HEK293 (cell line): ENCODE data around the gene ZNF302.

Source experiments
- GLIS1 ChIP-seq: fragments of 450-650 bp; formaldehyde crosslinking; IDR thresholded peaks from 2 replicates; pipeline ENCODE4 v1.5.1; 2016; ENCODE audit warnings: missing biosample characterization, missing genetic modification characterization
- IKZF3 ChIP-seq: fragments of 450-650 bp; IDR thresholded peaks from 2 replicates; pipeline ENCODE4 v1.5.0; 2018; ENCODE audit warnings: missing biosample characterization, mild to moderate bottlenecking, missing genetic modification characterization, moderate library complexity
- KLF9 ChIP-seq: fragments of 450-650 bp; formaldehyde crosslinking; IDR thresholded peaks from 2 replicates; pipeline ENCODE4 v1.5.1; 2016; ENCODE audit warnings: missing biosample characterization, missing genetic modification characterization, low read depth
- MEIS1 ChIP-seq: sonication (generic); formaldehyde crosslinking; IDR thresholded peaks from 2 replicates; pipeline ENCODE4 v1.8.1; 2022; ENCODE audit warnings: missing genetic modification reagents, mild to moderate bottlenecking, borderline replicate concordance
- PRDM4 ChIP-seq: fragments of 450-650 bp; formaldehyde crosslinking; IDR thresholded peaks from 2 replicates; pipeline ENCODE4 v1.5.1; 2017; ENCODE audit warnings: missing biosample characterization, missing genetic modification characterization
- REPIN1 ChIP-seq: fragments of 450-650 bp; formaldehyde crosslinking; IDR thresholded peaks from 2 replicates; pipeline ENCODE4 v1.5.1; 2017; ENCODE audit warnings: missing biosample characterization, missing genetic modification characterization, low read depth
- SP3 ChIP-seq: fragments of 450-650 bp; formaldehyde crosslinking; IDR thresholded peaks from 2 replicates; pipeline ENCODE4 v1.5.1; 2016; ENCODE audit warnings: missing biosample characterization, missing genetic modification characterization
- YY1 ChIP-seq: fragments of 450-650 bp; formaldehyde crosslinking; IDR thresholded peaks from 2 replicates; pipeline ENCODE4 v1.5.1; 2018; ENCODE audit warnings: missing biosample characterization, missing genetic modification characterization
- ZBTB8A ChIP-seq: fragments of 450-650 bp; formaldehyde crosslinking; IDR thresholded peaks from 2 replicates; pipeline ENCODE4 v1.5.1; 2016; ENCODE audit warnings: missing biosample characterization, missing genetic modification characterization
- ZFP37 ChIP-seq: fragments of 450-650 bp; formaldehyde crosslinking; IDR thresholded peaks from 2 replicates; pipeline ENCODE4 v1.5.1; 2016; ENCODE audit warnings: missing biosample characterization, missing genetic modification characterization
- ZNF169 ChIP-seq: fragments of 450-650 bp; formaldehyde crosslinking; IDR thresholded peaks from 2 replicates; pipeline ENCODE4 v1.5.1; 2016; ENCODE audit warnings: missing biosample characterization, missing genetic modification characterization
- ZNF18 ChIP-seq: fragments of 450-650 bp; formaldehyde crosslinking; IDR thresholded peaks from 2 replicates; pipeline ENCODE4 v1.5.1; 2016; ENCODE audit warnings: missing biosample characterization, missing genetic modification characterization
- ZNF19 ChIP-seq: fragments of 450-650 bp; formaldehyde crosslinking; IDR thresholded peaks from 2 replicates; pipeline ENCODE4; 2016; ENCODE audit warnings: missing biosample characterization, missing genetic modification characterization, low read depth
- ZNF214 ChIP-seq: fragments of 450-650 bp; formaldehyde crosslinking; IDR thresholded peaks from 2 replicates; pipeline ENCODE4 v1.5.1; 2017; ENCODE audit warnings: missing biosample characterization, mild to moderate bottlenecking, missing genetic modification characterization, borderline replicate concordance
- ZNF280C ChIP-seq: fragments of 450-650 bp; formaldehyde crosslinking; IDR thresholded peaks from 2 replicates; pipeline ENCODE4 v1.5.1; 2016; ENCODE audit warnings: missing biosample characterization, missing genetic modification characterization
- ZNF366 ChIP-seq: fragments of 450-650 bp; formaldehyde crosslinking; conservative IDR thresholded peaks from 2 replicates; pipeline ENCODE4 v1.5.1; 2016; ENCODE audit warnings: missing biosample characterization, missing genetic modification characterization
- ZNF398 ChIP-seq: fragments of 450-650 bp; formaldehyde crosslinking; IDR thresholded peaks from 2 replicates; pipeline ENCODE4 v1.5.1; 2017; ENCODE audit warnings: missing biosample characterization, missing genetic modification characterization
- ZNF501 ChIP-seq: fragments of 450-650 bp; formaldehyde crosslinking; IDR thresholded peaks from 2 replicates; pipeline ENCODE4 v1.5.1; 2016; ENCODE audit warnings: missing biosample characterization, missing genetic modification characterization
- ZNF521 ChIP-seq: fragments of 450-650 bp; formaldehyde crosslinking; IDR thresholded peaks from 2 replicates; pipeline ENCODE4 v1.5.1; 2017; ENCODE audit warnings: missing biosample characterization, mild to moderate bottlenecking, missing genetic modification characterization
- ZNF654 ChIP-seq: fragments of 450-650 bp; formaldehyde crosslinking; IDR thresholded peaks from 2 replicates; pipeline ENCODE4 v1.5.1; 2016; ENCODE audit warnings: low read depth, missing biosample characterization, missing genetic modification characterization
- ZNF747 ChIP-seq: fragments of 450-650 bp; formaldehyde crosslinking; IDR thresholded peaks from 2 replicates; pipeline ENCODE4 v1.5.1; 2016; ENCODE audit warnings: missing biosample characterization, missing genetic modification characterization
- ZNF785 ChIP-seq: fragments of 450-650 bp; formaldehyde crosslinking; IDR thresholded peaks from 2 replicates; pipeline ENCODE4 v1.5.1; 2016; ENCODE audit warnings: missing biosample characterization, missing genetic modification characterization
- ZSCAN16 ChIP-seq: fragments of 450-650 bp; formaldehyde crosslinking; IDR thresholded peaks from 2 replicates; pipeline ENCODE4 v1.5.1; 2016; ENCODE audit warnings: missing biosample characterization, missing genetic modification characterization
- ZXDB ChIP-seq: fragments of 450-650 bp; formaldehyde crosslinking; IDR thresholded peaks from 2 replicates; pipeline ENCODE4 v1.5.1; 2016; ENCODE audit warnings: missing biosample characterization, missing genetic modification characterization
- TF ChIP-seq, protein P1 (sequence below): fragments of 450-650 bp; formaldehyde crosslinking; IDR thresholded peaks from 2 replicates; pipeline ENCODE4 v1.5.1; 2017; ENCODE audit warnings: missing biosample characterization, missing genetic modification characterization
- TF ChIP-seq, protein P2 (sequence below): fragments of 450-650 bp; formaldehyde crosslinking; IDR thresholded peaks from 2 replicates; pipeline ENCODE4 v1.5.1; 2016; ENCODE audit warnings: missing biosample characterization, missing genetic modification characterization

The ZNF302 gene

DNA sequence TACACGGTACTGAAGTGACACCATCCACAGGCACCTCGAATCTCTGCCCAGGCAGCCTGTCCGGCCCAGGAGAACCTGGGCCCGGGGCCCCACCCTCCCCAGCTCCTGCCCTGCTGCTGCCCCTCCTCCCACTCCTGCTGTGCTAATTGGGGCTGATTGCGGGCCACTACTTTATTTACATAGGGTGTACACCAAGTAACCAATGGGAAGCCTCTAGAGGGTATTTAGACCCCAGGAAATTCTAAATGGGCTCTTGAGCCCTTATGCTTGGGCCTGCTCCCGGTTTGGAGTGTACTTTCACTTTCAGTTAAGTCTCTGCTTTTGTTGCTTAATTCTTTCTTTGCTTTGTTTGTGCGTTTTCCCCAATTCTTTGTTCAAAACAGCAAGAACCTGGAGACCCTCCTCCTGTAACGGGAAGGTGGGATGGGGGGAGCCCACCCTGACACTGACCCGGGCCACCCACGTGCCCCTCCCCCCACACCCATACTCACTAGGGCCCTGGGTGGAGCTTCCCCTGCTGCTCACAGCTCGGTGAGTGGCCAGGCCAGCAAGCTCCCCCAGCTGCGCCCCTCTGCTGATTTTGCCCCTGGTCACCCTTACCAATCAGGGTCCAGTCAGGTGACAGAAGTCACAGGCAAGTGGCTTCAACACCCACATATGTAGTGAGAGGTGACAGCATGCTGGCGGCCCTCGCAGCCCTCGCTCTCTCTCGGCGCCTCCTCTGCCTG lies 10.0 kb upstream of the ZNF302 start (continued):
- TF ChIP-seq ZNF398 = no peak
- TF ChIP-seq IKZF3 = no peak
- no peak for TF ChIP-seq YY1 (tag by site-specific recombination)
- no peak for TF ChIP-seq PRDM4
- no peak for TF ChIP-seq ZNF785 (tag by site-specific recombination)
- TF ChIP-seq ZNF521 = no peak
- no peak for TF ChIP-seq ZNF654 (tag by site-specific recombination)
- TF ChIP-seq GLIS1 (tag by site-specific recombination) = no peak
- no peak for TF ChIP-seq ZNF214
- no peak for TF ChIP-seq ZSCAN16
- no peak; the same call in 1 of the 2 replicates for TF ChIP-seq REPIN1
- TF ChIP-seq, protein P1, sequence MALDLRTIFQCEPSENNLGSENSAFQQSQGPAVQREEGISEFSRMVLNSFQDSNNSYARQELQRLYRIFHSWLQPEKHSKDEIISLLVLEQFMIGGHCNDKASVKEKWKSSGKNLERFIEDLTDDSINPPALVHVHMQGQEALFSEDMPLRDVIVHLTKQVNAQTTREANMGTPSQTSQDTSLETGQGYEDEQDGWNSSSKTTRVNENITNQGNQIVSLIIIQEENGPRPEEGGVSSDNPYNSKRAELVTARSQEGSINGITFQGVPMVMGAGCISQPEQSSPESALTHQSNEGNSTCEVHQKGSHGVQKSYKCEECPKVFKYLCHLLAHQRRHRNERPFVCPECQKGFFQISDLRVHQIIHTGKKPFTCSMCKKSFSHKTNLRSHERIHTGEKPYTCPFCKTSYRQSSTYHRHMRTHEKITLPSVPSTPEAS (tag by site-specific recombination) = no peak
- TF ChIP-seq ZNF501 (tag by site-specific recombination) = no peak
- TF ChIP-seq ZNF18 = no peak
- no peak for TF ChIP-seq KLF9
- peak; percentile 39 for TF ChIP-seq SP3 (tag by site-specific recombination)
- no peak for TF ChIP-seq ZNF747
- no peak for TF ChIP-seq ZNF280C (tag by site-specific recombination)
- peak; percentile 80 for TF ChIP-seq ZBTB8A (tag by site-specific recombination)
- TF ChIP-seq ZNF19 = no peak
- no peak for TF ChIP-seq ZFP37 (tag by site-specific recombination)
- no peak for TF ChIP-seq ZXDB
- TF ChIP-seq ZNF169 = no peak
- no peak for TF ChIP-seq MEIS1 (CRISPR knock-in tag)
- no peak for TF ChIP-seq ZNF366 (tag by site-specific recombination)
- TF ChIP-seq, protein P2, sequence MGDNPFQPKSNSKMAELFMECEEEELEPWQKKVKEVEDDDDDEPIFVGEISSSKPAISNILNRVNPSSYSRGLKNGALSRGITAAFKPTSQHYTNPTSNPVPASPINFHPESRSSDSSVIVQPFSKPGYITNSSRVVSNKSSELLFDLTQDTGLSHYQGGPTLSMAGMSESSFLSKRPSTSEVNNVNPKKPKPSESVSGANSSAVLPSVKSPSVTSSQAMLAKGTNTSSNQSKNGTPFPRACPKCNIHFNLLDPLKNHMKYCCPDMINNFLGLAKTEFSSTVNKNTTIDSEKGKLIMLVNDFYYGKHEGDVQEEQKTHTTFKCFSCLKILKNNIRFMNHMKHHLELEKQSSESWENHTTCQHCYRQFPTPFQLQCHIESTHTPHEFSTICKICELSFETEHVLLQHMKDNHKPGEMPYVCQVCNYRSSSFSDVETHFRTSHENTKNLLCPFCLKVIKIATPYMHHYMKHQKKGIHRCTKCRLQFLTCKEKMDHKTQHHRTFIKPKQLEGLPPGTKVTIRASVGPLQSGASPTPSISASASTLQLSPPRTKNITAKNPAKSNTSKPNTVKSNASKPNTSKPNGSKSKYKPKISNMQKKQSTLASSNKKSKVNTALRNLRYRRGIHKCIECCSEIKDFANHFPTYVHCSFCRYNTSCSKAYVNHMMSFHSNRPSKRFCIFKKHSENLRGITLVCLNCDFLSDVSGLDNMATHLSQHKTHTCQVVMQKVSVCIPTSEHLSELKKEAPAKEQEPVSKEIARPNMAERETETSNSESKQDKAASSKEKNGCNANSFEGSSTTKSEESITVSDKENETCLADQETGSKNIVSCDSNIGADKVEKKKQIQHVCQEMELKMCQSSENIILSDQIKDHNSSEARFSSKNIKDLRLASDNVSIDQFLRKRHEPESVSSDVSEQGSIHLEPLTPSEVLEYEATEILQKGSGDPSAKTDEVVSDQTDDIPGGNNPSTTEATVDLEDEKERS = no peak
